Neural cell (in vitro differentiated cells): ENCODE measurements around the gene MECR. TPM values are rescaled to one million over a fixed set of nuclear protein-coding genes. Genes with fewer than 3 reads are reported as not detected.

Source experiments
- H2AFZ ChIP-seq: fragments of 200-600, 300-800 bp; sonication (generic), shearing (Covaris generic); 2 replicates; pipeline ENCODE4 v1.6.0; 2014; ENCODE audit warnings: low read depth, mild to moderate bottlenecking, antibody characterized with exemption, low read length, moderate library complexity
- H3F3A ChIP-seq: fragments of 200-600 bp; shearing (Covaris generic); 2 replicates; pipeline ENCODE4 v1.6.1; 2016; ENCODE audit warnings: mild to moderate bottlenecking, moderate library complexity, mixed read lengths, antibody characterized with exemption, low read length; ENCODE audit not compliant: insufficient read depth, poor library complexity, severe bottlenecking
- H3K27ac ChIP-seq: fragments of 200-600, 300-800 bp; sonication (generic), shearing (Covaris generic); 2 replicates; pipeline ENCODE4 v1.5.1; 2014; ENCODE audit warnings: mild to moderate bottlenecking, low read length, moderate library complexity
- H3K27me3 ChIP-seq: fragments of 300-800, 200-600 bp; sonication (generic), shearing (Covaris generic); 2 replicates; pipeline ENCODE4 v1.6.0; 2014; ENCODE audit warnings: mild to moderate bottlenecking, low read depth, low read length, moderate library complexity; ENCODE audit not compliant: insufficient read depth
- H3K36me3 ChIP-seq: fragments of 300-800, 200-600 bp; sonication (generic), shearing (Covaris generic); 2 replicates; pipeline ENCODE4 v1.5.1; 2014; ENCODE audit warnings: mild to moderate bottlenecking, antibody characterized with exemption, low read length, moderate library complexity; ENCODE audit not compliant: insufficient read depth
- H3K4me2 ChIP-seq: fragments of 300-800, 200-600 bp; sonication (generic), shearing (Covaris generic); 2 replicates; pipeline ENCODE4 v1.6.0; 2014; ENCODE audit warnings: mild to moderate bottlenecking, low read length
- H3K4me3 ChIP-seq: fragments of 300-800, 200-600 bp; sonication (generic), shearing (Covaris generic); 2 replicates; pipeline ENCODE4 v1.5.1; 2014; ENCODE audit warnings: mild to moderate bottlenecking, low read length, moderate library complexity
- H3K79me2 ChIP-seq: fragments of 200-600 bp; shearing (Covaris generic); replicated peaks from 2 replicates; pipeline ENCODE4 v1.6.0; 2014; ENCODE audit warnings: mild to moderate bottlenecking, low read length, moderate library complexity; ENCODE audit not compliant: insufficient read depth
- H3K9ac ChIP-seq: fragments of 300-800, 200-600 bp; sonication (generic), shearing (Covaris generic); 2 replicates; pipeline ENCODE4 v1.6.1; 2016; ENCODE audit warnings: mild to moderate bottlenecking, low read length, mixed read lengths
- H3K9me2 ChIP-seq: fragments of 200-600 bp; shearing (Covaris generic); 2 replicates; pipeline ENCODE4 v1.6.1; 2016; ENCODE audit warnings: mild to moderate bottlenecking, low read length, mixed read lengths; ENCODE audit not compliant: insufficient read depth
- H3K9me3 ChIP-seq: fragments of 200-600, 300-800 bp; sonication (generic), shearing (Covaris generic); 2 replicates; pipeline ENCODE4 v1.6.1; 2016; ENCODE audit warnings: mild to moderate bottlenecking, mixed run types, low read length, moderate library complexity, mixed read lengths
- H4K20me1 ChIP-seq: fragments of 200-600 bp; shearing (Covaris generic); 2 replicates; pipeline ENCODE4 v1.6.1; 2016; ENCODE audit warnings: mild to moderate bottlenecking, mixed run types; ENCODE audit not compliant: insufficient read depth
- CTCF ChIP-seq: fragments of 450-650 bp; IDR thresholded peaks from 2 replicates; pipeline ENCODE4 v1.5.1; 2014; ENCODE audit warnings: antibody characterized with exemption, mild to moderate bottlenecking, moderate library complexity; ENCODE audit not compliant: poor library complexity, severe bottlenecking
- EP300 ChIP-seq: fragments of 450-650 bp; conservative IDR thresholded peaks from 2 replicates; pipeline ENCODE4 v1.6.1; 2014; ENCODE audit warnings: antibody characterized with exemption, mild to moderate bottlenecking, moderate library complexity; ENCODE audit not compliant: poor library complexity, severe bottlenecking
- EZH2 ChIP-seq: fragments of 200-600, 300-800 bp; shearing (Covaris generic), sonication (generic); IDR thresholded peaks from 2 replicates; pipeline ENCODE4 v1.6.1; 2014; ENCODE audit warnings: antibody characterized with exemption, low read length, borderline replicate concordance, mild to moderate bottlenecking; ENCODE audit not compliant: insufficient read depth, poor library complexity, severe bottlenecking
- MXI1 ChIP-seq: fragments of 450-650 bp; conservative IDR thresholded peaks from 2 replicates; pipeline ENCODE4 v1.6.1; 2014; ENCODE audit warnings: antibody characterized with exemption, mild to moderate bottlenecking; ENCODE audit not compliant: poor library complexity, severe bottlenecking
- POLR2AphosphoS5 ChIP-seq: IDR thresholded peaks from 2 replicates; pipeline ENCODE4 v1.6.1; 2012
- RAD21 ChIP-seq: fragments of 450-650 bp; conservative IDR thresholded peaks from 2 replicates; pipeline ENCODE4 v1.6.1; 2014; ENCODE audit warnings: antibody characterized with exemption, mild to moderate bottlenecking, moderate library complexity
- SMC3 ChIP-seq: fragments of 450-650 bp; conservative IDR thresholded peaks from 2 replicates; pipeline ENCODE4 v1.6.1; 2014; ENCODE audit warnings: antibody characterized with exemption, mild to moderate bottlenecking, moderate library complexity; ENCODE audit not compliant: poor library complexity
- TAF1 ChIP-seq: IDR thresholded peaks from 2 replicates; pipeline ENCODE4 v1.6.1; 2012; ENCODE audit warnings: low read depth
- polyA plus RNA-seq: library from polyadenylated mRNA; depleted of rRNA; stranded (reverse); fragments of >200 nt; gene quantifications from 2 replicates; pipeline ENCODE4 v1.2.3, GENCODE V29; 2014
- TF ChIP-seq, protein P1 (sequence below): IDR thresholded peaks from 2 replicates; pipeline ENCODE4 v1.6.1; 2012; ENCODE audit warnings: borderline replicate concordance

MECR gene
- polyA plus RNA-seq, 1 donor from 2014 or later = 14.0 TPM

- TF ChIP-seq EP300 = no peak
- TF ChIP-seq CTCF = no peak
- TF ChIP-seq EZH2 = no peak
- TF ChIP-seq, protein P1, sequence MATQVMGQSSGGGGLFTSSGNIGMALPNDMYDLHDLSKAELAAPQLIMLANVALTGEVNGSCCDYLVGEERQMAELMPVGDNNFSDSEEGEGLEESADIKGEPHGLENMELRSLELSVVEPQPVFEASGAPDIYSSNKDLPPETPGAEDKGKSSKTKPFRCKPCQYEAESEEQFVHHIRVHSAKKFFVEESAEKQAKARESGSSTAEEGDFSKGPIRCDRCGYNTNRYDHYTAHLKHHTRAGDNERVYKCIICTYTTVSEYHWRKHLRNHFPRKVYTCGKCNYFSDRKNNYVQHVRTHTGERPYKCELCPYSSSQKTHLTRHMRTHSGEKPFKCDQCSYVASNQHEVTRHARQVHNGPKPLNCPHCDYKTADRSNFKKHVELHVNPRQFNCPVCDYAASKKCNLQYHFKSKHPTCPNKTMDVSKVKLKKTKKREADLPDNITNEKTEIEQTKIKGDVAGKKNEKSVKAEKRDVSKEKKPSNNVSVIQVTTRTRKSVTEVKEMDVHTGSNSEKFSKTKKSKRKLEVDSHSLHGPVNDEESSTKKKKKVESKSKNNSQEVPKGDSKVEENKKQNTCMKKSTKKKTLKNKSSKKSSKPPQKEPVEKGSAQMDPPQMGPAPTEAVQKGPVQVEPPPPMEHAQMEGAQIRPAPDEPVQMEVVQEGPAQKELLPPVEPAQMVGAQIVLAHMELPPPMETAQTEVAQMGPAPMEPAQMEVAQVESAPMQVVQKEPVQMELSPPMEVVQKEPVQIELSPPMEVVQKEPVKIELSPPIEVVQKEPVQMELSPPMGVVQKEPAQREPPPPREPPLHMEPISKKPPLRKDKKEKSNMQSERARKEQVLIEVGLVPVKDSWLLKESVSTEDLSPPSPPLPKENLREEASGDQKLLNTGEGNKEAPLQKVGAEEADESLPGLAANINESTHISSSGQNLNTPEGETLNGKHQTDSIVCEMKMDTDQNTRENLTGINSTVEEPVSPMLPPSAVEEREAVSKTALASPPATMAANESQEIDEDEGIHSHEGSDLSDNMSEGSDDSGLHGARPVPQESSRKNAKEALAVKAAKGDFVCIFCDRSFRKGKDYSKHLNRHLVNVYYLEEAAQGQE = no peak
- no peak for TF ChIP-seq RAD21
- no peak for TF ChIP-seq MXI1
- TF ChIP-seq TAF1 = no peak
- no peak for TF ChIP-seq POLR2AphosphoS5
- TF ChIP-seq SMC3 = no peak
- no peaks in the 10 kb centered on the region for H3K9me2 ChIP-seq
- H3K9ac ChIP-seq = no peak overlapping the region
- H3K27me3 ChIP-seq = no peaks in the 10 kb centered on the region
- H3K4me3 ChIP-seq = no peak overlapping the region
- no peaks in the 10 kb centered on the region for H3F3A ChIP-seq
- no peaks in the 10 kb centered on the region for H3K36me3 ChIP-seq
- no peaks in the 10 kb centered on the region for H3K9me3 ChIP-seq
- H3K27ac ChIP-seq = no peak overlapping the region
- H2AFZ ChIP-seq = no peak overlapping the region
- no peak overlapping the region for H3K4me2 ChIP-seq
- H4K20me1 ChIP-seq = peaks cover 3% of the 10 kb centered on the region
- H3K79me2 ChIP-seq = peaks cover 82% of the 10 kb centered on the region
Measured at GRCh38 chr1:29171521-29171920, 59.2 kb downstream of the MECR start.

DNA sequence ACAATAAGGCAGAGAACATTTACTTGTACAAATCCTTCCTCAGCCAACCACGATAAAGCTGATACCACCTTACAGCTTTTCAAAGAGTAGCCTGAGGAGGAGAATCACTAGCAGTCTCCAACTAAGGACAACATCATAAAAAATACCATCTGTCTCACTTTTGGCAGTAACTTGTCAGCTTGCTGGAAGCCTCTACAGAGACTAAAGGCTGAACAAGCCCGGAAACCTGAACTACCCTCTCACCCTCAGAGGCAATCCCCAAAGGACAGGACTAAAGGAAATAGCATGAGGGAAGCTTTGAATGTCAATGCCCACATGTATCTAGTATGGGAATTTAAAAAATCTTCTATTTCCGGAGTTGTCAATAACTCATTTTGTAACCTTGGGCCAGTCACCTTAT lies 59.6 kb downstream of the MECR start:
- TF ChIP-seq CTCF = no peak
- TF ChIP-seq, protein P1 = no peak
- no peak for TF ChIP-seq SMC3
- TF ChIP-seq EZH2 = no peak
- TF ChIP-seq RAD21 = no peak
- peaks cover 78% of the 10 kb centered on the region for H3K79me2 ChIP-seq
- no peak overlapping the region for H3K9ac ChIP-seq
- no peak overlapping the region for H2AFZ ChIP-seq
- H3K36me3 ChIP-seq = no peaks in the 10 kb centered on the region
- no peaks in the 10 kb centered on the region for H3K9me2 ChIP-seq
- no peak overlapping the region for H3K4me3 ChIP-seq
- H3K9me3 ChIP-seq = no peaks in the 10 kb centered on the region
- peaks cover 3% of the 10 kb centered on the region for H4K20me1 ChIP-seq
- H3K4me2 ChIP-seq = no peak overlapping the region
- no peaks in the 10 kb centered on the region for H3K27me3 ChIP-seq
- H3F3A ChIP-seq = no peaks in the 10 kb centered on the region
- H3K27ac ChIP-seq = no peak overlapping the region
